A549 (cell line): ENCODE measurements around the gene TRAPPC3. TPM values are rescaled to one million over a fixed set of nuclear protein-coding genes. Genes with fewer than 3 reads are reported as not detected.

ENCODE experiments used
- ATAC-seq, 2 experiments: fragments of 200-7000 bp in 1 of 2; fragments of >200 bp in 1 of 2; cut with Nextera tagmentation in 1 of 2; cut with Tn5 transposase in 1 of 2; 3 replicates each; pipeline versions ENCODE4 v1.8.0 to v1.9.1; 2018 to 2020; ENCODE audit warnings: mild to moderate bottlenecking in 1 of 2, moderate library complexity in 1 of 2
- CTCF ChIA-PET: fragments of 300-600 bp; sonication (Branson Sonifier 250); formaldehyde crosslinking; extraction: SDS; loops from one replicate; lab custom pipeline; 2021; ENCODE audit warnings: antibody characterized with exemption, inconsistent platforms; lab: Yijun Ruan, JAX
- POLR2A ChIA-PET: fragments of 350-600 bp; formaldehyde crosslinking; extraction: SDS; loops from one replicate; lab custom pipeline; 2021; ENCODE audit warnings: antibody characterized with exemption, inconsistent platforms; lab: Yijun Ruan, JAX
- DNase-seq, 2 experiments: peaks; one replicate each; pipeline versions ENCODE4 v3.0.0 to v3.0.0-alpha.2; 2011 to 2016; ENCODE audit warnings: low read depth in 1 of 2, low spot score in 1 of 2
- FAIRE-seq: peaks from 2 replicates; lab custom pipeline; 2011; peaks lifted over from hg19 to GRCh38; lab: Jason Lieb, UNC
- H3K27ac ChIP-seq, 2 experiments: fragments of >200 bp; sonication (Bioruptor Twin); formaldehyde crosslinking; 3 replicates each; pipeline ENCODE4 v1.5.1; 2016 to 2017
- H3K4me1 ChIP-seq: fragments of >200 bp; sonication (Bioruptor Twin); formaldehyde crosslinking; 3 replicates; pipeline ENCODE4 v1.6.1; 2016
- H3K4me2 ChIP-seq: fragments of >200 bp; sonication (Bioruptor Twin); formaldehyde crosslinking; 3 replicates; pipeline ENCODE4 v1.6.1; 2016
- H3K4me3 ChIP-seq: fragments of >200 bp; sonication (Bioruptor Twin); formaldehyde crosslinking; 3 replicates; pipeline ENCODE4 v1.5.1; 2016
- H3K9me3 ChIP-seq: fragments of >200 bp; sonication (Bioruptor Twin); formaldehyde crosslinking; 3 replicates; pipeline ENCODE4 v1.6.1; 2016
- ATOH8 ChIP-seq: fragments of 250-450 bp; sonication (Bioruptor Pico); IDR thresholded peaks from 2 replicates; pipeline ENCODE4 v1.5.0; 2020; ENCODE audit warnings: low read depth, mild to moderate bottlenecking, moderate library complexity
- CBX2 ChIP-seq: fragments of 200-600 bp; sonication (generic); IDR thresholded peaks from 2 replicates; pipeline ENCODE4 v1.6.1; 2016; ENCODE audit warnings: low read depth, mild to moderate bottlenecking, borderline replicate concordance
- CEBPB ChIP-seq, 2 experiments: fragments of >200 bp in 1 of 2; sonication (Bioruptor Twin) in 1 of 2; formaldehyde crosslinking in 1 of 2; IDR thresholded peaks; 2 replicates each; pipeline ENCODE4 v1.6.1; 2012 to 2016
- CHD2 ChIP-seq: fragments of 150-350 bp; IDR thresholded peaks from 2 replicates; pipeline ENCODE4 v1.6.1; 2014; ENCODE audit warnings: low read length; ENCODE audit not compliant: partially characterized antibody
- CHD4 ChIP-seq: fragments of 200-600 bp; sonication (generic); IDR thresholded peaks from 2 replicates; pipeline ENCODE4 v1.6.1; 2016; ENCODE audit warnings: antibody characterized with exemption, mild to moderate bottlenecking, borderline replicate concordance
- EHMT2 ChIP-seq: fragments of 200-600 bp; sonication (generic); IDR thresholded peaks from 2 replicates; pipeline ENCODE4 v1.6.1; 2016; ENCODE audit warnings: antibody characterized with exemption, low read depth, mild to moderate bottlenecking, moderate library complexity
- GATA3 ChIP-seq: IDR thresholded peaks from 2 replicates; pipeline ENCODE4 v1.6.1; 2012; ENCODE audit warnings: borderline replicate concordance
- HMGXB4 ChIP-seq: fragments of 250-450 bp; sonication (Bioruptor Pico); IDR thresholded peaks from 2 replicates; pipeline ENCODE4 v1.5.0; 2021; ENCODE audit warnings: mild to moderate bottlenecking, moderate library complexity, borderline replicate concordance
- HOXA7 ChIP-seq: fragments of 250-450 bp; sonication (Bioruptor Pico); IDR thresholded peaks from 2 replicates; pipeline ENCODE4 v1.5.0; 2020; ENCODE audit warnings: mild to moderate bottlenecking, moderate library complexity
- HOXB5 ChIP-seq: fragments of 250-450 bp; sonication (Bioruptor Pico); IDR thresholded peaks from 2 replicates; pipeline ENCODE4 v1.5.0; 2020; ENCODE audit warnings: mild to moderate bottlenecking, moderate library complexity
- JUNB ChIP-seq: fragments of >200 bp; sonication (Bioruptor Twin); formaldehyde crosslinking; IDR thresholded peaks from 2 replicates; pipeline ENCODE4 v1.6.1; 2016
- KDM1A ChIP-seq: fragments of 200-600 bp; sonication (generic); IDR thresholded peaks from 2 replicates; pipeline ENCODE4 v1.6.1; 2016; ENCODE audit warnings: low read depth, mild to moderate bottlenecking
- KDM5A ChIP-seq: fragments of 200-600 bp; sonication (generic); IDR thresholded peaks from 2 replicates; pipeline ENCODE4 v1.6.1; 2016; ENCODE audit warnings: antibody characterized with exemption, mild to moderate bottlenecking
- NPAS2 ChIP-seq: fragments of 250-450 bp; sonication (Bioruptor Pico); IDR thresholded peaks from 2 replicates; pipeline ENCODE4 v1.8.0; 2022; ENCODE audit warnings: mild to moderate bottlenecking, moderate library complexity, borderline replicate concordance
- NR3C1 ChIP-seq: fragments of >200 bp; sonication (Bioruptor Twin); formaldehyde crosslinking; IDR thresholded peaks from 3 replicates; pipeline ENCODE4 v1.6.1; 2017
- POLR2A ChIP-seq: IDR thresholded peaks from 2 replicates; pipeline ENCODE4 v1.6.1; 2012; ENCODE audit warnings: mild to moderate bottlenecking, low read length
- POLR2AphosphoS2 ChIP-seq: conservative IDR thresholded peaks from 2 replicates; pipeline ENCODE4 v1.6.1; 2012; ENCODE audit warnings: low read length, improper control_type of control experiment, inconsistent platforms
- RAD21 ChIP-seq, 2 experiments: fragments of >200 bp in 1 of 2; sonication (Bioruptor Twin) in 1 of 2; formaldehyde crosslinking in 1 of 2; IDR thresholded peaks in 1 of 2; conservative IDR thresholded peaks in 1 of 2; 2 replicates in 1 of 2; 3 replicates in 1 of 2; pipeline ENCODE4 v1.6.1; 2012 to 2018; ENCODE audit warnings: inconsistent platforms in 1 of 2
- RARB ChIP-seq: fragments of 250-450 bp; sonication (Bioruptor Pico); IDR thresholded peaks from 2 replicates; pipeline ENCODE4 v1.8.0; 2021; ENCODE audit warnings: mild to moderate bottlenecking, moderate library complexity
- TP53 ChIP-seq: fragments of 250-450 bp; sonication (Bioruptor Pico); IDR thresholded peaks from 2 replicates; pipeline ENCODE4 v1.5.0; 2021; ENCODE audit warnings: mild to moderate bottlenecking, moderate library complexity
- ZC3H11A ChIP-seq: fragments of 450-650 bp; IDR thresholded peaks from 2 replicates; pipeline ENCODE4 v1.6.1; 2014; ENCODE audit warnings: antibody characterized with exemption, mild to moderate bottlenecking
- WGBS: methylation state at CpG from one replicate; pipeline ENCODE4 v1.1.6; 2017; ENCODE audit errors: missing lambda C conversion rate; 5-methylcytosine and 5-hydroxymethylcytosine counted together
- polyA plus RNA-seq, 4 experiments: library from polyadenylated mRNA; depleted of rRNA in 3 of 4; stranded (reverse); fragments of >200 nt; fragmentation: RNase III in 1 of 4; extraction: RNeasy Plus Mini Kit Qiagen cat#74134 plus additional on column Dnase treatment in 1 of 4; gene quantifications; 2 replicates in 3 of 4; 3 replicates in 1 of 4; pipeline ENCODE4 v1.2.3, GENCODE V29; 2011 to 2017
- TF ChIP-seq, protein P1 (sequence below): fragments of 450-650 bp; IDR thresholded peaks from 2 replicates; pipeline ENCODE4 v1.6.1; 2014; ENCODE audit warnings: antibody characterized with exemption
- TF ChIP-seq, protein P2 (sequence below): fragments of >200 bp; sonication (Bioruptor Twin); formaldehyde crosslinking; IDR thresholded peaks from 3 replicates; pipeline ENCODE4 v1.5.1; 2016
- TF ChIP-seq, protein P3 (sequence below): fragments of >200 bp; sonication (Bioruptor Twin); formaldehyde crosslinking; IDR thresholded peaks from 2 replicates; pipeline ENCODE4 v1.6.1; 2016
- TF ChIP-seq, protein P4 (sequence below): fragments of 150-350 bp; IDR thresholded peaks from 2 replicates; pipeline ENCODE4 v1.6.1; 2014; ENCODE audit warnings: low read depth, mild to moderate bottlenecking, low read length

The TRAPPC3 gene
- polyA plus RNA-seq, 2 of the 4 experiments (the other 2 are of a cell fraction), result 62.2 to 103 TPM

- TF ChIP-seq RARB (CRISPR knock-in tag), result no peak
Measured at GRCh38 chr1:36125129-36125991, 23.9 kb downstream of the TRAPPC3 start, which contains the start of gene COL8A2 (continued).

- peak overlapping the region; percentile 85 for H3K4me2 ChIP-seq
- WGBS, result 81% methylated on average over 14 of the region's 42 CpGs
- no peaks in the 10 kb centered on the region for H3K9me3 ChIP-seq
- peak overlapping the region; percentile 34 for H3K4me3 ChIP-seq
- ChIA-PET POLR2A (no interaction called here), CTCF (no interaction called here)
- H3K4me1 ChIP-seq, result no peaks in the 10 kb centered on the region
- TF ChIP-seq, protein P1, sequence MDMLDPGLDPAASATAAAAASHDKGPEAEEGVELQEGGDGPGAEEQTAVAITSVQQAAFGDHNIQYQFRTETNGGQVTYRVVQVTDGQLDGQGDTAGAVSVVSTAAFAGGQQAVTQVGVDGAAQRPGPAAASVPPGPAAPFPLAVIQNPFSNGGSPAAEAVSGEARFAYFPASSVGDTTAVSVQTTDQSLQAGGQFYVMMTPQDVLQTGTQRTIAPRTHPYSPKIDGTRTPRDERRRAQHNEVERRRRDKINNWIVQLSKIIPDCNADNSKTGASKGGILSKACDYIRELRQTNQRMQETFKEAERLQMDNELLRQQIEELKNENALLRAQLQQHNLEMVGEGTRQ, result no peak
- TF ChIP-seq RAD21 (conservative IDR thresholded peaks at IDR 0.05 in 1 of 2, IDR thresholded peaks at IDR 0.05 in 1 of 2), result no peak
- TF ChIP-seq CHD2, result no peak
- TF ChIP-seq CEBPB (IDR thresholded peaks at IDR 0.05), result no peak
- no peak for TF ChIP-seq GATA3
- TF ChIP-seq POLR2AphosphoS2, result no peak
- no peak for TF ChIP-seq KDM5A
- no peak for TF ChIP-seq NPAS2
- TF ChIP-seq CHD4, result no peak
- no peak for TF ChIP-seq POLR2A
- TF ChIP-seq, protein P2, sequence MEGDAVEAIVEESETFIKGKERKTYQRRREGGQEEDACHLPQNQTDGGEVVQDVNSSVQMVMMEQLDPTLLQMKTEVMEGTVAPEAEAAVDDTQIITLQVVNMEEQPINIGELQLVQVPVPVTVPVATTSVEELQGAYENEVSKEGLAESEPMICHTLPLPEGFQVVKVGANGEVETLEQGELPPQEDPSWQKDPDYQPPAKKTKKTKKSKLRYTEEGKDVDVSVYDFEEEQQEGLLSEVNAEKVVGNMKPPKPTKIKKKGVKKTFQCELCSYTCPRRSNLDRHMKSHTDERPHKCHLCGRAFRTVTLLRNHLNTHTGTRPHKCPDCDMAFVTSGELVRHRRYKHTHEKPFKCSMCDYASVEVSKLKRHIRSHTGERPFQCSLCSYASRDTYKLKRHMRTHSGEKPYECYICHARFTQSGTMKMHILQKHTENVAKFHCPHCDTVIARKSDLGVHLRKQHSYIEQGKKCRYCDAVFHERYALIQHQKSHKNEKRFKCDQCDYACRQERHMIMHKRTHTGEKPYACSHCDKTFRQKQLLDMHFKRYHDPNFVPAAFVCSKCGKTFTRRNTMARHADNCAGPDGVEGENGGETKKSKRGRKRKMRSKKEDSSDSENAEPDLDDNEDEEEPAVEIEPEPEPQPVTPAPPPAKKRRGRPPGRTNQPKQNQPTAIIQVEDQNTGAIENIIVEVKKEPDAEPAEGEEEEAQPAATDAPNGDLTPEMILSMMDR, result no peak
- no peak for TF ChIP-seq TP53
- TF ChIP-seq NR3C1, result no peak
- TF ChIP-seq JUNB, result no peak
- no peak for TF ChIP-seq KDM1A
- no peak for TF ChIP-seq EHMT2
- no peak for TF ChIP-seq ATOH8 (CRISPR knock-in tag)
- no peak for TF ChIP-seq ZC3H11A
- DNase-seq, result no peak
- no peak for ATAC-seq
- H3K27ac ChIP-seq, result peak overlapping the region; percentile 35 to 74; a peak in 4 of 6 replicates
- FAIRE-seq, result no peak
Measured at GRCh38 chr1:36124404-36125128, 24.7 kb downstream of the TRAPPC3 start.

DNA sequence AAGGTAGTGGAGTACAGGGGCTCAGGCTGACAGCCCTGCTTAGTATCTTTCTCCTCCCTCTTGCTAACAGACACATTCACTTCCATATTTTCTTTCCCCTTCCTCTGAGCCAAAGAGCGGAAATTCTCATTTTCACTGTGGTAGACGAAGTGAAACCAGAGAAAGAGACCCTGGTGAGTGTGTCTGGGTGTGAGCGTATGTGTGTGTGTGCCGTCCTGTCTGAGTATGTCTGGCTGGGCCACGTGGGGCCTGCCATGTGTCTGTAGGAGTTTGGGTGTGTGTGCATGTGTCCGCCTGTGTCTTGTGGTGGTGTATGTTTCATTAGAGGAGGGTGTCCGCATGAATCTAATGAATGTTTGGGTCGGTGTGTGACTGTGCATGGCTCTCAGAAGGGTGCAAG is 25.9 kb downstream of the TRAPPC3 start:
- Histone ChIP-seq H3K4me3 (no peak overlapping the region), H3K27ac (no peak overlapping the region), H3K4me1 (no peaks in the 10 kb centered on the region), H3K9me3 (no peaks in the 10 kb centered on the region), H3K4me2 (no peak overlapping the region)
- WGBS, result 68% methylated on average over 8 of the region's 8 CpGs
- no peak for FAIRE-seq
- ChIA-PET CTCF (interaction anchor here (1.8 kb wide), 1 partner anchor 23 kb away, joined by 6 read pairs; no protein-coding TSS in a partner anchor), POLR2A (no interaction called here)
- ATAC-seq, result no peak; a peak in 1 of 6 replicates
- DNase-seq, result no peak
- TF ChIP-seq POLR2A (no peak), HOXA7 (no peak), CBX2 (no peak), HMGXB4 (CRISPR knock-in tag) (no peak), HOXB5 (CRISPR knock-in tag) (no peak)
- TF ChIP-seq, protein P3, sequence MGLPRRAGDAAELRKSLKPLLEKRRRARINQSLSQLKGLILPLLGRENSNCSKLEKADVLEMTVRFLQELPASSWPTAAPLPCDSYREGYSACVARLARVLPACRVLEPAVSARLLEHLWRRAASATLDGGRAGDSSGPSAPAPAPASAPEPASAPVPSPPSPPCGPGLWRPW, result no peak
- TF ChIP-seq, protein P4, sequence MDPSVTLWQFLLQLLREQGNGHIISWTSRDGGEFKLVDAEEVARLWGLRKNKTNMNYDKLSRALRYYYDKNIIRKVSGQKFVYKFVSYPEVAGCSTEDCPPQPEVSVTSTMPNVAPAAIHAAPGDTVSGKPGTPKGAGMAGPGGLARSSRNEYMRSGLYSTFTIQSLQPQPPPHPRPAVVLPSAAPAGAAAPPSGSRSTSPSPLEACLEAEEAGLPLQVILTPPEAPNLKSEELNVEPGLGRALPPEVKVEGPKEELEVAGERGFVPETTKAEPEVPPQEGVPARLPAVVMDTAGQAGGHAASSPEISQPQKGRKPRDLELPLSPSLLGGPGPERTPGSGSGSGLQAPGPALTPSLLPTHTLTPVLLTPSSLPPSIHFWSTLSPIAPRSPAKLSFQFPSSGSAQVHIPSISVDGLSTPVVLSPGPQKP, result no peak
- TF ChIP-seq, protein P2, result no peak
